22Rv1 (cell line): ENCODE data around the gene ITK.

Experiments used
- H3K27ac ChIP-seq: fragments of 450-650 bp; 2 replicates; pipeline ENCODE4 v1.5.1; 2017
- ZFX ChIP-seq: fragments of 450-650 bp; IDR thresholded peaks from 2 replicates; pipeline ENCODE4 v1.6.1; 2017; ENCODE audit warnings: antibody characterized with exemption, borderline replicate concordance
- TF ChIP-seq, protein P1 (sequence below): fragments of 450-650 bp; IDR thresholded peaks from 2 replicates; pipeline ENCODE4 v1.5.1; 2017; ENCODE audit warnings: mild to moderate bottlenecking

ITK gene

DNA sequence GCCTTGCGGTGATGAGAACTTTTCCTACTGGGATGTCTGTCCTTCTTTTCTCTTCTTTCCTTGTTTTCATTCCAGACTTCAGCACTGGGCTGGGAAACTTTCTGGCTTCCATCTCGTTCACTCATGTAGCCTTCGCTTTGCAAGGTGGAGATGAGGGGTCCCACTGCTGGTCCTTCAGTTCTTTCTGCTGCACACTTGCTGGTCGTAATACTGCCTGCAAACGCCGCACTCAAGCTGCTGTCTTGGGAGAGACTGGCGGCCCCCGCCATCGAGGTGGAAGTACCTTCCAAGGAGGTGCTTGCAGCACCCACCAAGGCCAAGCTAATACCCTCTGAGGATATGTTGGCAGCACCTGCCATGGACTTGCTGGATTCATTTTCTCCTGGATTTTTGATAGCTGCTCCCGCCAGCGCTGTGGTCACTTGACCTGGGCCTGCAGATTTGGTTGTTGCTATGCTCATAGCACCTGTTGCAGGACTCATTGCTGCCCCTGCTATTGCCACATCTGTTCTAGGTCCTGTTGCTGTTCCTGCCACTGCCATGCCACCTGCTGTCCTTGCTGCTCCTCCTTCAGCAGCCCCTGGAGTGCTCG, 17.6 kb upstream of the ITK start:
- no peak for TF ChIP-seq ZFX
- TF ChIP-seq, protein P1, sequence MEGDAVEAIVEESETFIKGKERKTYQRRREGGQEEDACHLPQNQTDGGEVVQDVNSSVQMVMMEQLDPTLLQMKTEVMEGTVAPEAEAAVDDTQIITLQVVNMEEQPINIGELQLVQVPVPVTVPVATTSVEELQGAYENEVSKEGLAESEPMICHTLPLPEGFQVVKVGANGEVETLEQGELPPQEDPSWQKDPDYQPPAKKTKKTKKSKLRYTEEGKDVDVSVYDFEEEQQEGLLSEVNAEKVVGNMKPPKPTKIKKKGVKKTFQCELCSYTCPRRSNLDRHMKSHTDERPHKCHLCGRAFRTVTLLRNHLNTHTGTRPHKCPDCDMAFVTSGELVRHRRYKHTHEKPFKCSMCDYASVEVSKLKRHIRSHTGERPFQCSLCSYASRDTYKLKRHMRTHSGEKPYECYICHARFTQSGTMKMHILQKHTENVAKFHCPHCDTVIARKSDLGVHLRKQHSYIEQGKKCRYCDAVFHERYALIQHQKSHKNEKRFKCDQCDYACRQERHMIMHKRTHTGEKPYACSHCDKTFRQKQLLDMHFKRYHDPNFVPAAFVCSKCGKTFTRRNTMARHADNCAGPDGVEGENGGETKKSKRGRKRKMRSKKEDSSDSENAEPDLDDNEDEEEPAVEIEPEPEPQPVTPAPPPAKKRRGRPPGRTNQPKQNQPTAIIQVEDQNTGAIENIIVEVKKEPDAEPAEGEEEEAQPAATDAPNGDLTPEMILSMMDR, result no peak
- no peak overlapping the region for H3K27ac ChIP-seq

DNA sequence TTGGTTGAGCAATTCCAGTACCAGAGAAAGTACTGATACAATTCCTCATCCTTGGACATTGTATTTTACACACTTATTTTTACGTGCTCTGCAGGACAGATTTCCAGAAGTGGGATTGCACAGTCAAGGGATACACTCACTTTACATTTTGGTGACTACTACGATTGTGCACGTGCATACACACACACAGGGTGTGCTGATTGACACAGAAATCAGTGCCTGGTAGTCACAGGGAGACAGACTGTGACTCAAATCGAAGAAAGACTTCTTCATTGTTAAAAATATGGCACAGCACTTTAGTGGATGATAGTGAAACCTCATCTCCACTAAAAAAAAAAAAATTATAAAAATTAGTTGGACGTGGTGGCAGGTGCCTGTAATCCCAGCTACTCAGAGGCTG, 16.1 kb upstream of the ITK start:
- no peak overlapping the region for H3K27ac ChIP-seq
- TF ChIP-seq, protein P1, result no peak
- no peak for TF ChIP-seq ZFX

DNA sequence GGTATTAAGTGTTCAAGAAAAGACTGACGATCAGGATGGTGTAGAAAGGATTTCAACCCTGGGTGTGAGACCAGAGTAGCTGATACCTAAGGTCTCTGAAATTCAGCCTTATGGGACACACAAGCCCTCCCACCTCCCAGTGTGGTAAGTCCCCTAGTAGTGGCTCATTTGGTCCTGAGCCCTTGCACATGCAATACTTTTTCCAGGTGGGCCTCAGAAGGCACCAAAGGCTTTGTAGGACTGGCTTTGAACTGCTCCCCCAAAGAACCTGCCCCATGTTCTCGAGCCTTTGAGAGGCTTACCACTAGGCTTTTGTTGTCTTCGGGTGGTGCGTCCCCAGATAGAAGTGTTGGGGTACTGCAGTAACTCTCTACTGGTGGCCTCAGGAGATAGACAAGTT, 15.4 kb upstream of the ITK start:
- no peak overlapping the region for H3K27ac ChIP-seq
- TF ChIP-seq ZFX, result no peak
- TF ChIP-seq, protein P1, result no peak

DNA sequence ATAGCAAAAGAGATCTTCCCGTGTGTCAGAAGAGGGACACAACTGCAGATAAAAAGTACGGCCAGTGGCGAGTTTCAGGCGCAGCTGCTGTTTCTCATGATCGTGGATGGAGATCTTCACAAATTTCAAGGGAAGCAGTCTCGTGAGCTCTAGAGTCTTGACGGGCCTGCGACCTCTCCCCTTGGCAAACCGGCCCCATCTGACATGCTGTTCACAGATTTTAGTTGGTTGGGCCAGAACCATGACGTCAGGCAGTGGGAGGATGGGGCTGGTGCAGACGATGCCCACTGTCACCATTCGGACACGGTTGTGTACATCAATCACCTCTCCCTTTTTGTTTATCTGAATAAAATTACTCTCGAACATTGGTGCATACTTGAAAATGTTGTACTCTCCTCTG, 15.0 kb upstream of the ITK start:
- TF ChIP-seq ZFX, result no peak
- TF ChIP-seq, protein P1, result no peak
- no peak overlapping the region for H3K27ac ChIP-seq

DNA sequence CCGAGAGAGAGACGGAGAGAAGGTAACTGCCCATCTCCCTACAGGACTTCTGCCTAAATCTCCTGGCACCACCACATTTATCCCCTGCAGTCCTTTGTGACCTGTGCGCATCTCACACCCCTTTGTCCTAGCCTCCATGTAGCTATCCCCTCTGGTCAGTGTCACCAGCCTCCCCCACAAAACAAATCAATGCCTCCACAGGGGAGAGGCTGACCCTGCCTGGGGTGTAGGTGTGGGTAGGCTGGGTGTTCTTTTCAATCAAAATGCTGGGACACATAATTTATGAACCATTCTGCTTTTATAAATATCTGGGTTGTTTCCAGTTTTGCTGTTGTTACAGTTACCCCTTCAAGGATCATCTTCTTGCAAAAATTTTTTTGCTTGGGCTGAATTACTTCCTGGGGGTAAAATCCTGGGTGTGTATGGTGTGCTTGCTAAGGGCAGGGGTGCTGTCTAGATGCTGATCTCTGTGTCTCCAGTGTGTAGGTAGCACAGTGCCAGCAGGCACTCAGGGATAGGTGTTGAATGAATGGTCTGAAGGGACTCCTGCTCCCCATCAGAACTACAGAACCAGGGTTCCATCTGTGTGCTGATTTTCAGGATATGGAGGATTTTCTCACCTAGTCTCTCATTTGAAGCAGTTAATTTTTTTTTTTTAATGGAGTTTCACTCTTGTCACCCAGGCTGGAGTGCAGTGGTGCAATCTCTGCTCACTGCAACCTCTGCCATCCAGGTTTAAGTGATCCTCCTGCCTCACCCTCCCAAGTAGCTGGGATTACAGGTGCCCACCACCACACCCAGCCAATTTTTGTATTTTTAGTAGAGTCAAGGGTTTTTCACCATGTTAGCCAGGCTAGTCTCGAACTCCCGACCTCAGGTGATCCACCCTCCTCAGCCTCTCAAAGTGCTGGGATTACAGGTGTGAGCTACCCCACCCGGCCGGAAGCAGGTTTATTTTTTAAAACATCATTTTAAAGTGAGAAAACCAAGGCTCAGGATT, 14.1 kb upstream of the ITK start, which contains the start of gene GARIN3:
Gene GARIN3, minus strand, starts transcription at position 51 of the 1,000 bp plus-strand sequence. CDS start 96 bp downstream, outside the sequence.
- no peak for TF ChIP-seq ZFX
- no peak within 1 kb of the TSS for H3K27ac ChIP-seq

DNA sequence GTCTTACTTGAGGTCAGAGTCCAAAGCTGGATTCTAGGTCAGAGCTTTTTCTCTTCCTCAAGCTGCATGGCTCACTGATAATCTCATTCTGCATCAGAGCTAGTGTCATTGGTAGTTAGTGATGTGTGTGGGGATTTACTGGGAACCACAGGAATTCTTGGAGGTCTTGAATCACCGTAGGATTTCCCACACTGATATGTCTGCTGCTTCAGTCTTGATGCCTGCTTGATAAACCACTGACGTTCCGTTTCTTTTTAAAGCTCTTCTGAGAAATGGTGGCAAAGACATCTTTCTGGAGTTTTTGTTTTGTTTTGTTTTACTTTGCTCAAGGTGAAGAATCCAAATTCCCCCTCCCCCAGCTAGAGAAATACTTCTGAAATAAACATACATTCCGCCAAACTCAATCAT, 13.4 kb upstream of the ITK start:
- no peak overlapping the region for H3K27ac ChIP-seq
- no peak for TF ChIP-seq ZFX
- TF ChIP-seq, protein P1, result no peak

- TF ChIP-seq, protein P1, result no peak
- TF ChIP-seq ZFX, result no peak
- H3K27ac ChIP-seq, result no peak overlapping the region
Measured at GRCh38 chr5:157168286-157168685, 12.4 kb upstream of the ITK start.
